Measurements from ENCODE around the gene CTU2.

Gene CTU2

DNA sequence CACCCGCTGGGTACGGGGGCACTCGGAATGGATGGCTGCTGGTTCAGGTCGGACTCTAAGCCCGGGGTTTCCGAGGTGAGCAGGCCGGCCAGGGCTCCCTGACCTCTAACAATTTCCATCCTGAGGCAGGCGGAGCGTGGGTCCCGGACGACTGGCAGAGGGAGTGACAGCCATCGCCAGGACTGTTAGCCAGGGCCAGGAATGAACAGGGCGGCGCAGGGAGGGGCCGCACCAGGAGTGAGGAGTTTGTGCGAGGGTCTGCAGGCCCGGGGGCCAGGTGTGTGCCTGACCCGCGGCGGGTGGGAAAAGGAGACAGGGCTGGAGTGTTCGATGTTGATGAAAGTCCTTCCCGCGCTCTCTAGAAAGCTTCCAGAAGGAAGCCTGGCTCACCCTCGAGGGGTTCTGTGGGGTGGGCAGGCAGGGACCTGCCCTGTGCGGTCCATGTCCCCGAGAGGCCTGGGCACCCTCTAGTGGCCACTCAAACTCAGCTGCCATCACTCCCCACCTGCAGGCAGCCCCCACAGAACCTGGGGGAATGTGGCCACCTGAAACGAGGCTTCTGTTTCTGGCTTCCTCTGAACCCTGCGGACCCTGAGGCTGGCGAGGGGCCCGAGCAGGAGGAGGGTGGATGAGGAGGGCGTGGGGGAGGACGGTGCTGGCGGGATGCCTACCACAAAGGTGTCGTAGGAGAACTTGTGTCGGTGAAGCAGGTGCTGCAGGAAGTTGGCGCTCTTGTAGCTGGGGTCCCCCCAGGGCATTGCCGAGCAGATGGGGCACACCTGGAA lies 8.3 kb upstream of the CTU2 start:
- DNase-seq: no peak

DNA sequence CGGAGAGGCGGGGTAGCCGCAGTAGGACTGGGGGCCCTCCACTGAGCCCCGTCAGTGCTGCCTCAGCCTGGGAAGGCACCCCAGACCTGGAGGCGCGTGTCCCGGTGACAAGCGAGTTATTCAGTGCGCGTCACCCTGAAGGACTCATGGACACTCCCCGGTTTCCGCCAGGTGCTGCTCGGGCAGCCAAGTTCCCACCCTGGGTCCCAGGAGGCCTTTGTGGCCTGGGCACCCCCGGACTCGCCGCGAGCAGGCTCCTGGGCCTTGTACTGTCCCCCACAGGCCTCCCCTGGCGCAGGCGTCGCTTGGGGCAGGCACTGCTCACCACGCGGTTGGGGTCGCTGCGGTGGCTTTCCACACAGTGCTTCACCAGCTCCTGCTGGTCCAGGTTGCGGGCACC lies 7.7 kb upstream of the CTU2 start:
- DNase-seq: no peak

DNA sequence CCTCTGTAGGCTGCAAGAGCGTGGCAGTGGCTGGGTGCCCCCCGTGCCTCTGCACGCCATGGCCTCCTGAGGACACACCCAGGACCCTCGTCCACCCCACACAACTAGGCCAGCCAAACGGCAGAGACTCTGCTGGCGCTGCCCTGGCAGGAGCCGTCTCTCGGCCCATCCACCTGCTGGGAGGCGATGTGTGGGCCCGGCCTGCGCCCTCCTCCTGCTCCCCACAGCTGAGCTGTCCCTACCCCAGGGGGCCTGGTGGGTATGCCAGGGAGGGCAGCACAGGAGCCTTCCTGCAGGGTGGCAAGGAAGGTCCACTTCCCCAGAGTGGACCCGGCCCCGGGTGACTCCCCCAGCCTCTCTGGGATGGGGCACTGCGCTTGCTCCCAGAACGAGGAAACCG lies 7.1 kb upstream of the CTU2 start:
- DNase-seq: no peak

DNA sequence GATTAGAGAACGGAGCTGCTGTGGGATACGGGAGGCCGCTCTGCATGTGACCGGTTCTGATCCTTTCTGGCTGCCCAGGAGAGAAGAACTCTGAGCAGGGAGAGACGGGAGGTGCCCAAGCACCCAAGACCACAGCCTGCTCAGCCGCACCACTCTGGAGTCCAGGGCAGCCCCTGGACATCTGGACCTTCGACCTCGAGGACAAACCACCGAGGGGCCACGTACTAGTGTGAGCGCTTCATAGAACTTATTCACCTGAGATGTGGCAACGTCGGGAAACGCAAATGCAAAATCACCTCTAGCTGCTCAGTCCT lies 6.0 kb upstream of the CTU2 start:
- DNase-seq: no peak

DNA sequence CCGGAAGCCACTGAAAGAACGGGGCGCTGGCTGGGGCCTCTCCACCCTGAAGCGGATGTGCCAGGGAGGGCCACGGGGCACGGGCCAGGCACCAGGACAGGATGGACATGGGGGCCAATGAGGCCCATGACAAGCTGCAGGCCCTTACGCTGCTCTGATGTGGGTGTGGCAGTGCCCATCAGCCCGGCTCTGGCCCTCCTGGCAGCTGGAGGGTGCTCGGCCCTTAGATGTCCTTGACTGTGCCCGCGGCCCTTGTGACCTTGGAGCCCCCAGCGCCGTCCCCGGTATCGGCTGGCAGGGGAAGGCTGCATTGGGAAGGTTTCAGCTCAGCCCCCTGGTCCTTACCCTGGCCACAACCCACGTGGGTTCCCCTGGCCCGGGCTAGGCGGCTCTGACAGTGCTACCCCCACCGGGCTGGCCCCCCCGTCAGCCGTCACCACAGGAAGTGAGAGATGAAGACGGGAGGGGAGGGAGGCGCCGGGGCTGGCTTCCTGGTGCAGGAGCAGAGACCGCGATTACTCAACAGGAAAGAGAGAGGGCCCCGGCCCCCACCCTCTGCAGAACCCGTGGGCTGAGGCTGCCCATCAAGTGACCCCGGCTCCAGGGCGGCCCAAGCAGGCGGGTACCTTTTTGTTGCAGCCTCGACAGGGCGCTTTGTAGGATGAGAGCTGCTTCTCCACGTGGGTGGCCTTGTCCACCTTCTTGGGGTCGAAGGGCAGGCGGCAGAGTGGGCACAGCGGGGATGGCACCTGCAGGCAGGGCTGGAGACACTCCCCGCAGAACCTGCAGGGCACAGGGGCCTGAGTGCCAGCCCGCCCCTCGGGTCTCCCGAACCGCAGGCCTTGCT lies 5.4 kb upstream of the CTU2 start:
- DNase-seq: peak; percentile 58

DNA sequence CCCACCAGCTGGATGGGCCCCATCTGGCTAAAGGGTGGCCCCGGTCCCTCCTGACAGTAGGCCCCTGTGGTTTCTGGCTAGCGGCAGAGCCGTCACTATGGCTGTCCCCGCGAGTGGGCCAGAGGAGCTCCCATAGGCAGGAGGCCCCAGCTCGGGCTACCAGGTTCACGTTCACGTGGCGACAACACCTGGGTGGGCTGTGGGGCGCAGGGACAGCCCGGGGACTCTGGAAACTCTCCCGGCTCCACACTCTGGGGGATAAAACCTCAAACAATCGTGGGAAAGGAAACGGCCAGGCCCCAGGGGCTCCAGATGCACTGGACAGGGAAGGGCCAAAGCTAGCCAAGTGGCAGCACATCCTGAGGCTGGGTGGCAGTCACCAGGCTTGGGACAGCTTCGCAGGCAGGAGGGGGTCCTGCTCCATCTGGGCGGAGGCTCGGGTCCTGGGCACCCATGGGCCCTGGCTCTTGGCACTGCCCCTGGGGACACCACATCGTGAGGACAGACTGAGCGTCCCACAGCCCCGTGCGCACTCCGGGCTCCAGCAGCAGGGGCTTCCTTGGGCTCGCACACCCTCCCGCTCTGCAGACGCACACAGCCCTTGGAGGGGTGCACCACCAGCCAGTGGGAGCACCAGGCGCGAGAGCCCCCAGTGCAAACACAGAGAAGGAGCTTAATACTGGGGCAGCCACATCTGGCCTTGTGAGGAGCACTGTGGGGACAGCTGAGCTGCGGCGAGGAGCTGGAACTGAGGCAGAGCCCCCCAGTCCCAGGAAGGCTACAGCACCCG lies 4.5 kb upstream of the CTU2 start:
- DNase-seq: no peak

DNA sequence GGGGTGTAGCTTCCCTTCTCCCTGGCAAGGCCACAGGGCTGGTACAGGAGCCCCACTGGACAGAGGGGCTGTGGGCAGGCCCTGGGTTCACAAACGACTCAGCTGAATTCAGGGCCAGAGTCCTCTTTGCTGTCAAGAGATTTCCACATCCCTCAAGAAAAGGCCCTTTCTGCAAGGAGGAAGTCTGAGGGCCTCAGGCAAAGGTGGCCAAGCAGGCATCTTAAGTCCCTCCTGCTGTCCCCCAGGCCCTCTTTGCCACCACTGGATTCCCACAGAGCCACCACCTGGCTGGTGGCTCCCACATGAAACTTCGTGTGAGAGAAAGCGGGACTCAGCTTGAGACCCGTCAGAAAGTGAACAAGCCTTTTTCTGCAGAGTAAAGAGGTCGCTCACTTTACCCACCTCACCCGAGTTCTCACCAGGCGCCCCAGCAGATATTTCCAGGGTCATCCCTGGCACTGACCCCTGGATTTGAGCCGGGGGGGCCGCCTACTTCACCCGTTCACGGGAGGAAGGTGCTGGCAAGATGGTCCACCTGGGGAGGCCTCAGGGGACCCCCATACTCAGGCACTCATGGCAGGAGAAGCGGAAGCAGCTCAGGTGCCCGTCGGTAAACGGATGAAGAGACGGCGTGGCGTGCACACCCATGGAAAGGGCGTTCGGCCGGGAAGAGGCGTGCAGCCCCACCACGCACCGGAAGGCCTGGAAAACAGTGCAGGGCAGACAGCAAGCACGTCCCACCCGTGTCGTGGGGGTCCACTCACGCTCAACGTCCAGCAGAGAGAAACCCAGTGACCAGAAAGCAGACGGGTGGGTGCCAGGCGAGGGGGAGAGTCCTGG lies 3.7 kb upstream of the CTU2 start:
- DNase-seq: no peak

DNA sequence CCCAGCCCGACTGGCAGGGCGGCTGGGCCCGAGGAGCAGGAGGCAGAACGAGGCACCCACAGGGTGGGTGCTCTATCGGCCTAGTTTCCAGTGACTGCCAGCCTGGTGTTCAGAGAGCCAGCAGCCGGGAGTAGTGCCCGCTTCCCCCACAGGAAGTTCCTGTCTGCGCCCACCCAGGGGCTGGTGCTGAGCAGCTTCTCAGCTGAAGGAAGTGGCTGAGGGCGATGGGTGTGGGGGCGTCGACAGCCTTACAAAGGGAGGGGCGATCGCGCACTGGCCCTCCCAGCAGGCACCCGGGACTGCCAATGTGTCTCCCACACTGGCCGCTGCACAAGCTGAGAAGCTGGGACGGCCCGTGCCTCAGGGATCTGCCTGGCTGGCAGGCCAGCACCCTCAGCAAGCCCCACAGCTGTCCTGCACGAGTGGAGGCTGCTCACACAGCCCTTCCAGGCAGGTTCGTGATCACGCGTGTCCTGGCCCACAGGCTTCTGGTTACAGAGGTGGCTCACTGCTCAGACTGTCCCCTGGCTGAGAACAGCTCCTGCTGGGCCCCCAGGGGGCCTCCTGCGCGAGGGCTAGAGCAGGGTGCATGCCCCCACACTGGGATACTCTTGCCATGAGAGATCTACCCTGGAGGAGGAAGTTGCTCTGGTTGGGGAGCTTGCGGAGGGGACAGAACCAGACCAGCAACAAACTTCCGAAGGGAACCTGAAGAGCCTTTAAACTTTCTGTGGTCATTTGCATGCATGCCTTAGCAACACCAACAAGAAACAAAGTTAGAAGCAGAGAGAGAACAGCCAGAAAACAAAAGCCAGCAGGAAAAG lies 2.6 kb upstream of the CTU2 start:
- DNase-seq: no peak

DNA sequence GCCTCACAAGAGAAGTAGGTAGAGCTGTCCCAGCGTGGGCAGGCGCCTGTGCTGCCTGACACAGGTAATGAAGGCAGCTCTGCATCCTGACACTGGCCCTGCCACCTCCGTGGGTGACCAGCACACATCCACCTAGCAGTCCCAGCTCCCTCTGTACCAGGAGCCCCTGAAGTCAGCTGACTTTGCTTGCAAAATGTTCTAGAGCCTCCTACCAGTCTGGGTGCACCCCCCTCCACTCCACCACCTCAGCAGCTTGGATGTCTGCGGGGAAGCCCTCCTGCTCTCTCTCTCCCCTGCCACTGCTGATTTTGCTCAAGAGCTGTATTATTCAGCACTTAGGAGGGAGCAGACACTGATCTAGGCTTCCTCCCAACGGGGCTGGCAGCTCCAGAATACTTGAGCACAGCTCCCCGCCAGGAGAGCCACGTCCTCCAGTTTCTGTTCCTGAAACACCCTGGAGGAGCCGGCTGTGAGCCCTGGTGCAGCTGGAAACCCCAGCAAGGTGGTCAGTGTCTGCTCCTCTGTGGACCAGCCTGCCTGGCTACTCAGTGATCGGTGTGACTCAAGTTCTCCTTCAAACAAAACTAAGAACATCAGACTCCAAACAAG lies 1.1 kb upstream of the CTU2 start:
- DNase-seq: no peak

DNA sequence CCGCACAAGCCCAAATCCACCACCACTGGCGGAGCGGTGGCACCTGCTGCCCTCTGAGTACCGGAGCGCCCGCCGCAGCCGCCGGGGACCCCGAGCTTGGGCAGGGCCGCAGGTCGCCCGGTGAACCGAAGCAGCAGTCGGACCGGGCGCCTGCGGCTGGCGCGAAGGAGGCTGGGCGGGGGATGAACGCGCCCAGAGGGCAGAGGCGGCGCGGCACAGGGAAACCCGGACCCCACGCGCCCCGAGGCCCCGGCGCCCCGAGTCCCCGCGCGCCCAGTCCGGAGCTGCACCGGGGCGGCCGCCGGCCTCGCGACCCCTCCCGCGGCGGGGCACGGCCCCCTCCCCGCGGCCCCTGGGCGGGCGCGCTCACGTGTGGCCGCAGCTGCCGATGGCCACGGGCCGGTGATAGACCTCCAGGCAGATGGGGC lies 488 bp upstream of the CTU2 start:
- DNase-seq: no peak

DNA sequence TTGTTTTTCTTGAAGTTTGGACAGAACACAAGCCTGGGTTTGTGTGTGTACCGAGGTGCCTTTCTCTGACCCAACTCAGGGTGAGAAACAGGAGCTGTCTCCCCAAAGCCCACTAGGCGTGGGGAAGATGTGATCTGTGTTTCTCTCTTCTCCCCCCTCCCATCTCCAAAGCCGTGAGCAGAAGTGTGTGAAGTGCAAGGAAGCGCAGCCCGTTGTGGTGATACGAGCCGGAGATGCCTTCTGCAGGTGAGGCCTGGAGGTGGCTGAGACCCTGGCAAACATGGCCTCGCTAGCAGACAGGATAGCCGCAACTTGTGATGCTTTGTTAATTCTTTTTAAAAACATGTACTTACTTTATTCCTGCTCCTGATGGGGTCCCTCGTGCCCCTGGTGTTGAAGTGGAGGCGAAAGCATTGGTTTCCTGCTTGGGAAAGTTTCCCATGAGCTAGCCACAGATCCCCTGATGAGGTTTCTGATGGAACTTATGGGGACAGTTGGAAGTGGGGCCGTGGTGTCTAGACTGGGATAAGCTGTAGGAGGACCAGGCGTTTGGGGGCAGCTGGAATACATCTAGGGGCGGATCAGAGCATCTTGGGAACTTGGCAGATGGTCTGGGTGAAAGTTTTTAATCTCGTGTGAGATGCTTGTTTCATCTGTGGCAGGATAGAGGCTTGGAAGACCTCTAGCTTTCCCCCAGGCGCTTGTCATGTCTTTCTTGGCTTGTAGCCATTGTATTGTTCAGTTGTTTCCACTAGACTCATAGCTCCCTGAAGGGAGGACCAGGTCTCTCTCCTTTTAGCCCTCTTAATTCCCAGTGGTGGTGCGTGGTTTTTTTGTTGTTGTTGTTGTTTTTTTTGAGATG lies 893 bp downstream of the CTU2 start:
- DNase-seq: no peak

DNA sequence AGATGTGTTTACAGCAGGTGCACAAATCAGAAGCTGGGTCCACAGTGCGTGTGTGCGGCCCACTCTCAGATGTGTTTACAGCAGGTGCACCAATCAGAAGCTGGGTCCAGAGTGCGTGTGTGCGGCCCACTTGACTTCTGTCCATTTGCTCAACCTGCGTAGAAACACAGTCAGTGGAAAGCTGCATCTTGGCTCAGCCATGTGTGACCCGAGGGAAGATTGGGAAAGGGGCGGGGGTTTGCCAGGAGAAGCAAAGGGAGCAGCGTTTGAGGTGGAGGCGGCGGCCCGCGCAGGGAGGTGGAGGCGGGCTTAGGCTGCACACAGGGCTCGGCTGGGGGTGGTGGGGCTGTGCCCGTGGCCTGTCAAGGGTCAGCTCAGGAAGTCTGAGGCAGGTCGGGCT lies 4.3 kb downstream of the CTU2 start:
- DNase-seq: no peak

DNA sequence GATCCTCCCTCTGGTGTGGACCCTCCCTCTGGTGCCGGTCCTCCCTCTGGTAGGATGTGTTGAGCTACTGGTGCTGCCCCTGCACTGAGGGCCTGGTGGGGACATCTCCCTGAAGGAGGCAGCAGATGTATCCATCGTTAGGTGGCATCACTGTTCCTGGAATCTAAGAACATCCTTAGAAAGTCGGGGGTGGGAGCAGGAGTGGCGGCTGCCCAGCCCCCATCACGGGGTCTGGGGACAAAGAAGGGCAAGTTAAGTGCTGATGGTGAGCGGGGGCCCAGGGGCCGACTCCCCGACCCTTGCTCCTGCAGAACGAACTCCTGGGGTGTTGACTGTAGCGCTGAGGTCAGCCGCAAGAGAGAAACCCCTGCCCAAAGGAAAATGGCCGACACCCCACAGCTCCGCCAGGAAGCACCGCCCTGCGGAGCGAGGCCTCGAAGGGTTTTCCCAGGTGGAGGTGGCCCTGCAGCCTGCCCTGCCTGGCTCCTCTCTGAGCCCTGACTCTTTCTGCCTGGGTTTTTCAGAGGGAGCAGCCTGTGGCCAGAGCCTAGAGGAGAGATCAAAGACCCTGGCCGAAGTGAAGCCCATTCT lies 5.5 kb downstream of the CTU2 start:
- DNase-seq: no peak

DNA sequence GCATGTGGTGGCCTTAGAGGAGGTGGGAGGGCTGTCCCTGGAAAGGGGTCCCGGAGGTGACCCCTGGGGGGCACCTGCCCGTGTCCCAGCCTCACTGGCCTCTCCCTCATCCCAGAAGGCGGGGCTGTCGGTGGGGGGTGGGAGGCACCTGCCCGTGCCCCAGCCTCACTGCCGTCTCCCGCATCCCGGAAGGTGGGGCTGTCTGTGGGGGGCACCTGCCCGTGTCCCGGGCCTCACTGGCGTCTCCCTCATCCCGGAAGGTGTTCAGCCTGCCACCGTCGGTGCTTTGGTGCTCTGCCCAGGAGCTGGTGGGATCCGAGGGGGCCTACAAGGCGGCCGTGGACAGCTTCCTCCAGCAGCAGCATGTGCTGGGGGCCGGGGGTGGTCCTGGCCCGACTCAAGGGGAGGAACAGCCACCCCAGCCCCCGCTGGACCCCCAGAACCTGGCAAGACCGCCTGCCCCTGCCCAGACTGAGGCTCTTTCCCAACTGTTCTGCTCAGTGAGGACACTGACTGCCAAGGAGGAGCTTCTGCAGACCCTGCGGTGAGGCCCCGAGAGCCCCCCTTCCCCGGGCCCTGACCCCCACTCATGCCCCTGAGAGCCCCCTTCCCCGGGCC lies 6.2 kb downstream of the CTU2 start:
- DNase-seq: no peak

DNA sequence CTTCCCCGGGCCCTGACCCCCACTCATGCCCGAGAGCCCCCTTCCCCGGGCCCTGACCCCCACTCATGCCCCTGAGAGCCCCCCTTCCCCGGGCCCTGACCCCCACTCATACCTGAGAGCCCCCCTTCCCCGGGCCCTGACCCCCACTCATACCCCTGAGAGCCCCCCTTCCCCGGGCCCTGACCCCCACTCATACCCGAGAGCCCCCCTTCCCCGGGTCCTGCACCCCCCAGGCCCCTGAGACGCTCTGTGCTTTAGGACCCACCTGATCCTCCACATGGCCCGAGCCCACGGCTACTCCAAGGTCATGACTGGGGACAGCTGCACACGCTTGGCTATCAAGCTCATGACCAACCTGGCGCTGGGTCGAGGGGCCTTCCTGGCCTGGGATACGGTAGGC lies 6.8 kb downstream of the CTU2 start:
- no peak for DNase-seq

DNA sequence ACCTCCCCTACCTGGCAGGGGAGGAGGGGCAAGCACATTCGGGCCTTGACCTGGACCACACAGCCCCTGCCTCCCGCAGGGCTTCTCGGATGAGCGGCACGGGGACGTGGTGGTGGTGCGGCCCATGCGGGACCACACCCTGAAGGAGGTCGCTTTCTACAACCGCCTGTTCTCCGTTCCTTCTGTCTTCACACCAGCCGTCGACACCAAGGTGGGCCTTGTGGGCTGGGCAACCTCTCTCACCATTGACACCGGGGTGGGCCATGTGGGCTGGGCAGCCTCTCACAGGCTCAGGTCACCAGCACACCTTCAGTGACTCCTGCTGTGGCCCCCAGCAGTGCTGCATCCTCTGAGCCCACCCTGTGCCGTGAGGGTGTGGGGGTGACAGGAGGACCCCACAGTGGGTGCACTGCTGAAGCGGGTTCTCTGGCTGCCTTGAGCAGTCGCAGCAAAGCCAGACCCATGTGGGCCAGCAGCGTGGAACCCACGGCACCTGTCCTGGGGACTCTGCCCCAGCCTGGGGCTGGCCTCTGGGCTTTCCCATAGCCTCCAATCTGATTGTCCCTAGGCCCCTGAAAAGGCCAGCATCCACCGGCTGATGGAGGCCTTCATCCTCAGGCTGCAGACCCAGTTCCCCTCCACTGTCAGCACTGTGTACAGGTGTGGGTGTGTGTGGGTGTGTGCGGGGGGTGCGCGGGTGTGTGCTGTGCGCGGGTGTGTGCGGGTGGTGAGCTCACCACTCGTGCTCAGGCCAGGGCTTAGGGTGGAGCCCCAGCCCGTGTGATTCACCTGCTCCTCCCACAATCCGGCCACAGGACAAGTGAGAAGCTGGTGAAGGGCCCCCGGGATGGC lies 7.5 kb downstream of the CTU2 start:
- DNase-seq: no peak

DNA sequence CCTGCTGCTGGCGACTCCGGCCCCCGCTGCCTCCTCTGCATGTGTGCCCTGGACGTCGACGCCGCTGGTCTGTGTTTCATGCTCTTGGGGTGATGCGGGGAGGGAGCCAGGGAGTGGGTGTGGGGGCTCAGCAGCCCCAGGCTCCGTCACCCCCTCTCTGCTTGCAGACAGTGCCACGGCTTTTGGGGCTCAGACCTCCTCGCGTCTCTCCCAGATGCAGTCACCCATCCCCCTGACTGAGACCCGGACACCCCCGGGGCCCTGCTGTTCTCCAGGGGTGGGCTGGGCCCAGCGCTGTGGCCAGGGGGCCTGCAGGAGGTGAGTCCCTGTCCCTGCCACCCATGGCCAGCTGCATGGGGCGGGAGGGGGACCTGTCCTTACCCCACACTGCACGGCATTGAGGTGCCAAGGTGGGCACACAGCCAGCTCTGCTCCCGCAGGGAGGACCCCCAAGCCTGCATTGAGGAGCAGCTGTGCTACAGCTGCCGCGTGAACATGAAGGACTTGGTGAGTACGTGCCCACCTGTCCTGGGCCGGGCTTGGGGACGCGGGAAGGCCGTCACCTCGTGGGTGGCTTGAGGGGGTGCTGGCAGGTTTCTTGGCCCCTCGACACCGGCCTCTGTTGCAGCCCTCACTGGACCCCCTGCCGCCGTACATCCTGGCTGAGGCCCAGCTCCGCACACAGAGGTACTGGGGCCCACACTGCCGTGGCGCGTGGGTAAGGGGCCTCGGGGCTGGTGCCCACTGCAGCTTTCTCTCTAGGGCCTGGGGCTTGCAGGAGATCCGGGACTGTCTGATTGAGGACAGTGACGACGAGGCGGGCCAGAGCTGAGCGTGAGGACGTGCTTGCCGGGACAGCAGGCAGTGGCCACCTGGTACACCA lies 8.4 kb downstream of the CTU2 start:
- DNase-seq: no peak
